DOHH2 (cell line): ENCODE data around the gene RPAP2.
"Not testable (repeated sequence)": the region's sequence is repeated elsewhere in the genome, so short reads cannot be mapped to it uniquely, and the experiment has no call there.

Source experiments
- EZH2phosphoT487 ChIP-seq: fragments of 200-600 bp; sonication (generic); IDR thresholded peaks from 2 replicates; pipeline ENCODE4 v1.6.1; 2017; ENCODE audit warnings: borderline replicate concordance, mild to moderate bottlenecking, antibody characterized with exemption, low read length, moderate library complexity, mixed read lengths
- TF ChIP-seq, protein P1 (sequence below): fragments of 200-600 bp; sonication (generic); IDR thresholded peaks from one replicate; pipeline ENCODE4 v1.5.1; 2014; ENCODE audit warnings: antibody characterized with exemption, mild to moderate bottlenecking, low read depth, low read length; ENCODE audit not compliant: poor library complexity, severe bottlenecking

DNA sequence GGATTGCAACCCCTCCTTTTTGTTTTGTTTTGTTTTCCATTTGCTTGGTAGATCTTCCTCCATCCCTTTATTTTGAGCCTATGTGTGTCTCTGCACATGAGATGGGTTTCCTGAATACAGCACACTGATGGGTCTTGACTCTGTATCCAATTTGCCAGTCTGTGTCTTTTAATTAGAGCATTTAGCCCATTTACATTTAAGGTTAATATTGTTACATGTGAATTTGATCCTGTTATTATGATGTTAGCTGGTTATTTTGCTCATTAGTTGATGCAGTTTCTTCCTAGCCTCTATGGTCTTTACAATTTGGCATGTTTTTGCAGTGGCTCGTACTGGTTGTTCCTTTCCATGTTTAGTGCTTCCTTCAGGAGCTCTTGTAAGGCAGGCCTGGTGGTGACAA lies 135.7 kb downstream of the RPAP2 start:
- TF ChIP-seq, protein P1, sequence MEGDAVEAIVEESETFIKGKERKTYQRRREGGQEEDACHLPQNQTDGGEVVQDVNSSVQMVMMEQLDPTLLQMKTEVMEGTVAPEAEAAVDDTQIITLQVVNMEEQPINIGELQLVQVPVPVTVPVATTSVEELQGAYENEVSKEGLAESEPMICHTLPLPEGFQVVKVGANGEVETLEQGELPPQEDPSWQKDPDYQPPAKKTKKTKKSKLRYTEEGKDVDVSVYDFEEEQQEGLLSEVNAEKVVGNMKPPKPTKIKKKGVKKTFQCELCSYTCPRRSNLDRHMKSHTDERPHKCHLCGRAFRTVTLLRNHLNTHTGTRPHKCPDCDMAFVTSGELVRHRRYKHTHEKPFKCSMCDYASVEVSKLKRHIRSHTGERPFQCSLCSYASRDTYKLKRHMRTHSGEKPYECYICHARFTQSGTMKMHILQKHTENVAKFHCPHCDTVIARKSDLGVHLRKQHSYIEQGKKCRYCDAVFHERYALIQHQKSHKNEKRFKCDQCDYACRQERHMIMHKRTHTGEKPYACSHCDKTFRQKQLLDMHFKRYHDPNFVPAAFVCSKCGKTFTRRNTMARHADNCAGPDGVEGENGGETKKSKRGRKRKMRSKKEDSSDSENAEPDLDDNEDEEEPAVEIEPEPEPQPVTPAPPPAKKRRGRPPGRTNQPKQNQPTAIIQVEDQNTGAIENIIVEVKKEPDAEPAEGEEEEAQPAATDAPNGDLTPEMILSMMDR = not testable (repeated sequence)
- not testable (repeated sequence) for TF ChIP-seq EZH2phosphoT487
